Activated CD8-positive, alpha-beta memory T cell treated with anti-CD3 and anti-CD28 coated beads, Interleukin-2, amount 50 U/mL, for 24 hours (primary cell): ENCODE data around the gene IDS.
"Not testable (repeated sequence)": the region's sequence is repeated elsewhere in the genome, so short reads cannot be mapped to it uniquely, and the experiment has no call there.

Source experiments
- DNase-seq: peaks from one replicate; pipeline ENCODE4 v3.0.0-alpha.2; 2020; ENCODE audit errors: extremely low read depth

Gene IDS

GRCh38 chrX:149504915-149505651 is at the start of gene IDS:
Gene IDS, minus strand, starts transcription at chrX:149505306. Its CDS starts 169 bp downstream, at chrX:149505137.
- DNase-seq, result no peak

GRCh38 chrX:149551939-149552248 is 46.8 kb upstream of the IDS start:
- not testable (repeated sequence) for DNase-seq

- not testable (repeated sequence) for DNase-seq
Observed at GRCh38 chrX:149551245-149551938, 46.3 kb upstream of the IDS start.

GRCh38 chrX:149550454-149550853 is 45.3 kb upstream of the IDS start:
- not testable (repeated sequence) for DNase-seq

- not testable (repeated sequence) for DNase-seq
Observed at GRCh38 chrX:149549701-149550100, 44.6 kb upstream of the IDS start, which contains the start of gene HSFX3. Gene HSFX3, minus strand, starts transcription at chrX:149549924. Its CDS starts 72 bp downstream, at chrX:149549852.

- DNase-seq, result not testable (repeated sequence)
Observed at GRCh38 chrX:149547782-149548181, 42.7 kb upstream of the IDS start.

- not testable (repeated sequence) for DNase-seq
Observed at GRCh38 chrX:149546962-149547361, 41.9 kb upstream of the IDS start.

- DNase-seq, result not testable (repeated sequence)
Observed at GRCh38 chrX:149545545-149546543, 40.7 kb upstream of the IDS start.

- DNase-seq, result no peak
Observed at GRCh38 chrX:149541521-149542047, 36.5 kb upstream of the IDS start.

- peak; percentile 73 for DNase-seq
Observed at GRCh38 chrX:149540621-149541520, 35.8 kb upstream of the IDS start, which contains the start of gene EOLA1. Gene EOLA1, plus strand, starts transcription at chrX:149541012. Its CDS starts 4,619 bp downstream, at chrX:149545631.

GRCh38 chrX:149540131-149540620 is 35.1 kb upstream of the IDS start:
- DNase-seq, result peak; percentile 71

- DNase-seq, result peak; percentile 57
Observed at GRCh38 chrX:149539283-149540130, 34.4 kb upstream of the IDS start.

GRCh38 chrX:149537474-149537873 is 32.4 kb upstream of the IDS start:
- not testable (repeated sequence) for DNase-seq

- not testable (repeated sequence) for DNase-seq
Observed at GRCh38 chrX:149534926-149535602, 30.0 kb upstream of the IDS start.

GRCh38 chrX:149533999-149534398 is 28.9 kb upstream of the IDS start:
- not testable (repeated sequence) for DNase-seq

- not testable (repeated sequence) for DNase-seq
Observed at GRCh38 chrX:149532868-149533267, 27.8 kb upstream of the IDS start.

GRCh38 chrX:149531599-149531998 is 26.5 kb upstream of the IDS start:
- DNase-seq, result no peak

- DNase-seq, result no peak
Observed at GRCh38 chrX:149528381-149528780, 23.3 kb upstream of the IDS start.

GRCh38 chrX:149527705-149528104 is 22.6 kb upstream of the IDS start:
- DNase-seq, result no peak
